Measurements from ENCODE around the gene CDC6. TPM values are rescaled to one million over a fixed set of nuclear protein-coding genes. Genes with fewer than 3 reads are reported as not detected.
A peak's percentile ranks its signal among the peaks of the same experiment; 100 is the strongest.

CDC6 gene, protein sequence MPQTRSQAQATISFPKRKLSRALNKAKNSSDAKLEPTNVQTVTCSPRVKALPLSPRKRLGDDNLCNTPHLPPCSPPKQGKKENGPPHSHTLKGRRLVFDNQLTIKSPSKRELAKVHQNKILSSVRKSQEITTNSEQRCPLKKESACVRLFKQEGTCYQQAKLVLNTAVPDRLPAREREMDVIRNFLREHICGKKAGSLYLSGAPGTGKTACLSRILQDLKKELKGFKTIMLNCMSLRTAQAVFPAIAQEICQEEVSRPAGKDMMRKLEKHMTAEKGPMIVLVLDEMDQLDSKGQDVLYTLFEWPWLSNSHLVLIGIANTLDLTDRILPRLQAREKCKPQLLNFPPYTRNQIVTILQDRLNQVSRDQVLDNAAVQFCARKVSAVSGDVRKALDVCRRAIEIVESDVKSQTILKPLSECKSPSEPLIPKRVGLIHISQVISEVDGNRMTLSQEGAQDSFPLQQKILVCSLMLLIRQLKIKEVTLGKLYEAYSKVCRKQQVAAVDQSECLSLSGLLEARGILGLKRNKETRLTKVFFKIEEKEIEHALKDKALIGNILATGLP
- 37.8 and 44.9 TPM in 2 replicates for total RNA-seq (2021)
- Bru-seq, nascent RNA: percentile 96 among the genes with signal in this experiment
- BruChase-seq, experiment 1, labeled RNA remaining after a 2-hour chase: percentile 80 among the genes with signal in this experiment
- percentile 93 among the genes with signal in this experiment for BruChase-seq, experiment 2, labeled RNA remaining after a 6-hour chase
- long read RNA-seq, full-length matches to known transcripts: 55 of 70 reads
- long read RNA-seq, partial matches to known transcripts: 4 of 70 reads
- long read RNA-seq, other reads (novel, unspliced or antisense): 11 of 70 reads

DNA sequence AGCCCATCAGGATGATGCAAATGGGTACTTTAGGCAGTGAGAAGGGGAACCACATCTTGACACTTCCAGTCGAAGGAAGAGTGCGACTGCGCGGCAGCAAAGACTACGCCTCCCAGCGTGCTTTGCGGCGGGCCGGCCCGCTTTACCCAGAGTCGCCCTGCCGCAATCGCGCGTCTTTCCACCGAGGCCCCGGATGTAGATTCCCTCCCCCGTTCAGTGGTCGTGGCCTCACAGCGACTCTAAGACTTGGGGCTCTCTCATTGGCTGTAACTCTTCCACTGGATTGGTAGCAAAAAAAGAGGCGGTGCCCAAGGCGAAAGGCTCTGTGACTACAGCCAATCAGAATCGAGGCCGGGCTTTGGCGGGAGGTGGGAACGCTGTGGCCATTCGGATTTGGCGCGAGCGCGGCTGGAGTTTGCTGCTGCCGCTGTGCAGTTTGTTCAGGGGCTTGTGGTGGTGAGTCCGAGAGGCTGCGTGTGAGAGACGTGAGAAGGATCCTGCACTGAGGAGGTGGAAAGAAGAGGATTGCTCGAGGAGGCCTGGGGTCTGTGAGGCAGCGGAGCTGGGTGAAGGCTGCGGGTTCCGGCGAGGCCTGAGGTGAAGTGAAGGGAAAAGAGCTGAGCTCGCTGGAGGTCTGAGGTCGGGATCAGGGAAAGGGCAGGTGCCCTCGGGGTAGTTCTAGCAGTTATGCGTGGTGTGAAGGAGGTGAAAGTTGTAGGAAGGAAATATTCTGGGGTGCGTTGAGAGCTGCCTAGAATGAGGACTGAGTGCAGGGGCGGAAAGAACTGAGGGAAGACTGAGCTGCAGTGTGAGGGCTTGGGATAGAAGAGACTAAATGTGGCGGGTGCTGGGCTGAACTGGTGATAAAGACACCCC lies at the start of gene CDC6:
CDC6 (plus strand) TSS at position 386 of the 876 bp plus-strand sequence. CDS start 1,542 bp downstream, outside the sequence.
- Histone ChIP-seq H3F3A (ENCODE audit: insufficient read depth, low read depth) (peaks cover 72% of the 10 kb centered on the region), H3K4me2 (peak within 1 kb of the TSS; percentile 84), H3K79me2 (ENCODE audit: low read depth) (peaks cover 46% of the 10 kb centered on the region), H2AFZ (peak within 1 kb of the TSS; percentile 71), H3K36me3 (ENCODE audit: low read depth) (peaks cover 10% of the 10 kb centered on the region; the same call in 1 of the 2 replicates), H3K9me3 (ENCODE audit: insufficient read depth, low read depth) (no peaks in the 10 kb centered on the region), H3K27me3 (ENCODE audit: insufficient read depth, low read depth) (no peaks in the 10 kb centered on the region), H3K27ac (peak within 1 kb of the TSS; percentile 66), H3K4me1 (replicated peaks; ENCODE audit: insufficient read depth) (peaks cover 60% of the 10 kb centered on the region), H4K20me1 (ENCODE audit: insufficient read depth) (no peaks in the 10 kb centered on the region), H3K4me3 (peak within 1 kb of the TSS; percentile 87), H3K9me2 (ENCODE audit: insufficient read depth) (no peaks in the 10 kb centered on the region)
- DNase-seq: peak; percentile 94 to 98
- TF ChIP-seq, protein P1, sequence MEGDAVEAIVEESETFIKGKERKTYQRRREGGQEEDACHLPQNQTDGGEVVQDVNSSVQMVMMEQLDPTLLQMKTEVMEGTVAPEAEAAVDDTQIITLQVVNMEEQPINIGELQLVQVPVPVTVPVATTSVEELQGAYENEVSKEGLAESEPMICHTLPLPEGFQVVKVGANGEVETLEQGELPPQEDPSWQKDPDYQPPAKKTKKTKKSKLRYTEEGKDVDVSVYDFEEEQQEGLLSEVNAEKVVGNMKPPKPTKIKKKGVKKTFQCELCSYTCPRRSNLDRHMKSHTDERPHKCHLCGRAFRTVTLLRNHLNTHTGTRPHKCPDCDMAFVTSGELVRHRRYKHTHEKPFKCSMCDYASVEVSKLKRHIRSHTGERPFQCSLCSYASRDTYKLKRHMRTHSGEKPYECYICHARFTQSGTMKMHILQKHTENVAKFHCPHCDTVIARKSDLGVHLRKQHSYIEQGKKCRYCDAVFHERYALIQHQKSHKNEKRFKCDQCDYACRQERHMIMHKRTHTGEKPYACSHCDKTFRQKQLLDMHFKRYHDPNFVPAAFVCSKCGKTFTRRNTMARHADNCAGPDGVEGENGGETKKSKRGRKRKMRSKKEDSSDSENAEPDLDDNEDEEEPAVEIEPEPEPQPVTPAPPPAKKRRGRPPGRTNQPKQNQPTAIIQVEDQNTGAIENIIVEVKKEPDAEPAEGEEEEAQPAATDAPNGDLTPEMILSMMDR (conservative IDR thresholded peaks at IDR 0.05): no peak
- no peak for TF ChIP-seq EZH2 (IDR thresholded peaks at IDR 0.05; ENCODE audit: low read depth)
- BruUV-seq (replicated peaks): no TSS peak
- intact Hi-C loops (cut with micrococcal nuclease; ENCODE audit: unreplicated experiment): no loop called here
- CTCF ChIA-PET: interaction anchor here (1.2 kb wide), 1 partner anchor 30 kb away, joined by 10 read pairs; no protein-coding TSS in a partner anchor
- POLR2A ChIA-PET (ENCODE audit: unreplicated experiment): interaction anchor here (0.6 to 0.7 kb wide), 2 partner anchors 166 to 175 kb away, joined by 6 to 7 read pairs; no protein-coding TSS in a partner anchor

DNA sequence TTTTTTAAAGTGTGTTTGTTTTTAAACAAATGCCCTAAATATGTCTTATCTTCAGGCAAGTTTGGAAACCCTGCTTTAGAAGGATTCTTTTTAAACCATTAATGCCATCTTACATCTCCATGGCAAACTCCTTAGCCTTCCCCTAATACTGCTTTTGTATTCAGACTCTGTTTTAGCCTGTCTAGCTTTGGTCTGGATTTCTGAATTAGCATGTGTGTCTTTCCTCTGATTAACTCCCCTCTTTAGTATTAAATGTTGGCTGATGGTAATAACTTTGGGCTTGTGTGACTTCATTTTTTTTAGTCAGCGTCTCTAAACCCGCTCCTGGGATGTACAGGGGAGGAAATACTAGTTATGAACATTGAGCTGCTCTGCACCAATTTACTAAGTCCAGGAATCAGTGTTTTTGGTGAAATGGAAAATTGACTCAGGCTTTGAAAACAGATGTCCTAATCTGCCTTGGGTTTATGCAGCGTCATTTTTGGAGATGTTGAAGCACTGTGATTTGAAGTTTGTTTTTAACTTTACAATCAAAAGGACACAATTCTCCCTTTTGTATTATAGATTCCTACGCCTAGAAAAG lies 46.3 kb upstream of the CDC6 start:
- Histone ChIP-seq H3K27me3 (ENCODE audit: insufficient read depth, low read depth) (no peaks in the 10 kb centered on the region), H3K9me3 (ENCODE audit: insufficient read depth, low read depth) (no peaks in the 10 kb centered on the region), H3K36me3 (ENCODE audit: low read depth) (no peaks in the 10 kb centered on the region; the same call in 1 of the 2 replicates), H3K4me2 (no peak overlapping the region), H3K9me2 (ENCODE audit: insufficient read depth) (no peaks in the 10 kb centered on the region), H2AFZ (no peak overlapping the region), H3F3A (ENCODE audit: insufficient read depth, low read depth) (no peaks in the 10 kb centered on the region), H3K79me2 (ENCODE audit: low read depth) (peaks cover 53% of the 10 kb centered on the region), H3K4me1 (replicated peaks; ENCODE audit: insufficient read depth) (no peaks in the 10 kb centered on the region), H3K27ac (no peak overlapping the region), H3K4me3 (no peak overlapping the region), H4K20me1 (ENCODE audit: insufficient read depth) (peaks cover 29% of the 10 kb centered on the region)
- ChIA-PET CTCF (no interaction called here), POLR2A (ENCODE audit: unreplicated experiment) (no interaction called here)
- intact Hi-C loops (cut with micrococcal nuclease; ENCODE audit: unreplicated experiment): no loop called here
- TF ChIP-seq, protein P1 (conservative IDR thresholded peaks at IDR 0.05): no peak
- no peak for TF ChIP-seq EZH2 (IDR thresholded peaks at IDR 0.05; ENCODE audit: low read depth)
- BruUV-seq (replicated peaks): no TSS peak
- no peak for DNase-seq
